AG04450 (cell line): Measurements from ENCODE around the gene DDX1. TPM values are rescaled to one million over a fixed set of nuclear protein-coding genes. Genes with fewer than 3 reads are reported as not detected.

ENCODE experiments used
- CTCF ChIA-PET: fragments of 300-600, 350-600 bp; formaldehyde crosslinking; extraction: SDS; loops from one replicate; lab custom pipeline; 2022; ENCODE audit warnings: antibody characterized with exemption, inconsistent platforms; lab: Charles Lee
- POLR2A ChIA-PET: fragments of 350-600 bp; formaldehyde crosslinking; extraction: SDS; loops from one replicate; lab custom pipeline; 2021; ENCODE audit warnings: antibody characterized with exemption, inconsistent platforms; lab: Yijun Ruan, JAX
- DNase-seq: peaks from one replicate; pipeline ENCODE4 v3.0.0-alpha.2; 2011; ENCODE audit warnings: low read depth, low spot score
- H3K27ac ChIP-seq: one replicate; pipeline ENCODE4 v1.5.1; 2012; ENCODE audit warnings: low read depth, low read length, control low read depth
- H3K27me3 ChIP-seq: one replicate; pipeline ENCODE4 v1.6.0; 2012; ENCODE audit warnings: low read length; ENCODE audit not compliant: control insufficient read depth, insufficient read depth
- H3K4me3 ChIP-seq: 2 replicates; pipeline ENCODE4 v1.5.1; 2011; ENCODE audit warnings: mild to moderate bottlenecking, low read depth, low read length, control low read depth
- H3K9me3 ChIP-seq: 2 replicates; pipeline ENCODE4 v1.5.1; 2012; ENCODE audit warnings: low read length; ENCODE audit not compliant: control insufficient read depth, insufficient read depth
- CTCF ChIP-seq: IDR thresholded peaks from 2 replicates; pipeline ENCODE4 v1.5.1; 2011; ENCODE audit warnings: low read depth, low read length, control low read depth, inconsistent platforms
- polyA plus RNA-seq: library from polyadenylated mRNA; depleted of rRNA; stranded (reverse); fragments of >200 nt; gene quantifications from 2 replicates; pipeline ENCODE4 v1.2.3, GENCODE V29; 2011

The DDX1 gene
- polyA plus RNA-seq, 1 experiment: 171 TPM

- Histone ChIP-seq H3K4me3 (no peak overlapping the region), H3K27me3 (peaks cover 2% of the 10 kb centered on the region), H3K27ac (no peak overlapping the region), H3K9me3 (no peaks in the 10 kb centered on the region; the same call in 1 of the 2 replicates)
- ChIA-PET CTCF (no interaction called here), POLR2A (no interaction called here)
- DNase-seq: no peak
- TF ChIP-seq CTCF: no peak
Observed at GRCh38 chr2:15660491-15661294, 69.0 kb downstream of the DDX1 start.

GRCh38 chr2:15661295-15661569 lies 69.6 kb downstream of the DDX1 start:
- ChIA-PET POLR2A (no interaction called here), CTCF (no interaction called here)
- Histone ChIP-seq H3K27ac (no peak overlapping the region), H3K9me3 (no peaks in the 10 kb centered on the region; the same call in 1 of the 2 replicates), H3K4me3 (no peak overlapping the region), H3K27me3 (peaks cover 2% of the 10 kb centered on the region)
- no peak for DNase-seq
- no peak for TF ChIP-seq CTCF

- TF ChIP-seq CTCF: no peak
- H3K27ac ChIP-seq: no peak overlapping the region
- no peaks in the 10 kb centered on the region; the same call in 1 of the 2 replicates for H3K9me3 ChIP-seq
- no peak overlapping the region for H3K4me3 ChIP-seq
- DNase-seq: no peak
- POLR2A ChIA-PET: no interaction called here
- H3K27me3 ChIP-seq: peaks cover 2% of the 10 kb centered on the region
- CTCF ChIA-PET: no interaction called here
Observed at GRCh38 chr2:15662026-15662425, 70.4 kb downstream of the DDX1 start.

- H3K27ac ChIP-seq: no peak overlapping the region
- no peak overlapping the region for H3K4me3 ChIP-seq
- DNase-seq: no peak
- ChIA-PET POLR2A (no interaction called here), CTCF (no interaction called here)
- no peaks in the 10 kb centered on the region; the same call in 1 of the 2 replicates for H3K9me3 ChIP-seq
- no peak for TF ChIP-seq CTCF
- H3K27me3 ChIP-seq: peaks cover 2% of the 10 kb centered on the region
Observed at GRCh38 chr2:15662579-15662978, 70.9 kb downstream of the DDX1 start.

GRCh38 chr2:15663802-15664201 lies 72.1 kb downstream of the DDX1 start:
- DNase-seq: no peak

More at GRCh38 chr2:15663802-15664201, 72.1 kb downstream of the DDX1 start:
- ChIA-PET CTCF (no interaction called here), POLR2A (no interaction called here)
- peaks cover 2% of the 10 kb centered on the region for H3K27me3 ChIP-seq
- no peaks in the 10 kb centered on the region; the same call in 1 of the 2 replicates for H3K9me3 ChIP-seq
- H3K27ac ChIP-seq: no peak overlapping the region
- TF ChIP-seq CTCF: no peak
- no peak overlapping the region for H3K4me3 ChIP-seq
